ENCODE measurements around the gene ERCC6L2. TPM values are rescaled to one million over a fixed set of nuclear protein-coding genes. Genes with fewer than 3 reads are reported as not detected.

The ERCC6L2 gene
- polyA plus RNA-seq, 1 of the 3 experiments (the other 2 are of a cell fraction), result 10.0 TPM

DNA sequence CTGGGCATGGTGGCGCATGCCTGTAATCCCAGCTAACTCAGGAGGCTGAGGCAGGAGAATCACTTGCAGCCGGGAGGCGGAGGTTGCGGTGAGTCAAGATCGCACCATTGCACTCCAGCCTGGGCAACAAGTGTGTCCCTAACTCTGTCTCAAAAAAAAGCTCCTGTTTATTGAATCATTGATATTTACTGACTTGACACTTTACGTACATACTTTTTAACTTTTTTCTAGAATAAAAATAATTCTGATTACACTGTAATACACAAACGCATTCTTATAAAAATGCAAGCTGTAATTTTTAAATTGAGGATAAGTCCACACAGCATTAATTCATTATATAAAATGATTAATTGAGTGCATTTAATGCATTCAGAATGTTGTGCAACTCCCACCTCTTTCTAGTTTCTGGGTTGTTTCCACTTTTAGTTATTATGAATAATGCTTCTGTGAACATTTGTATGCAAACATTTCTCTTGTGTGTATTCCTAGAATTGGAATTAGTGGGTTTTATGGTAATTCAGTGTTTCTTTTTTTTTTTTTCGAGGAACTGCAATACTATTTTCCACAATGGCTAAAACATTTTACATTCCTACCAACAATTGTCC lies 15.7 kb downstream of the ERCC6L2 start:
- H2AFZ ChIP-seq (ENCODE audit: low read depth), result no peak overlapping the region
- H3K9me3 ChIP-seq, result peaks cover 8% of the 10 kb centered on the region; the same call in 1 of the 2 replicates
- peaks cover 20% of the 10 kb centered on the region for H3F3A ChIP-seq (replicated peaks; ENCODE audit: insufficient read depth)
- ChIA-PET POLR2A (no interaction called here), CTCF (interaction anchor here (1.3 kb wide), 1 partner anchor 18 kb away, joined by 7 read pairs; no protein-coding TSS in a partner anchor)
- H3K27ac ChIP-seq (ENCODE audit: low read depth in 2 of 2, low read length in 1 of 2), result no peak overlapping the region
- H3K9ac ChIP-seq, result no peak overlapping the region
- TF ChIP-seq, protein P1, sequence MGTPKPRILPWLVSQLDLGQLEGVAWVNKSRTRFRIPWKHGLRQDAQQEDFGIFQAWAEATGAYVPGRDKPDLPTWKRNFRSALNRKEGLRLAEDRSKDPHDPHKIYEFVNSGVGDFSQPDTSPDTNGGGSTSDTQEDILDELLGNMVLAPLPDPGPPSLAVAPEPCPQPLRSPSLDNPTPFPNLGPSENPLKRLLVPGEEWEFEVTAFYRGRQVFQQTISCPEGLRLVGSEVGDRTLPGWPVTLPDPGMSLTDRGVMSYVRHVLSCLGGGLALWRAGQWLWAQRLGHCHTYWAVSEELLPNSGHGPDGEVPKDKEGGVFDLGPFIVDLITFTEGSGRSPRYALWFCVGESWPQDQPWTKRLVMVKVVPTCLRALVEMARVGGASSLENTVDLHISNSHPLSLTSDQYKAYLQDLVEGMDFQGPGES (IDR thresholded peaks at IDR 0.05; ENCODE audit: low read depth, low read length), result no peak
- no peak for TF ChIP-seq EP300 (IDR thresholded peaks at IDR 0.05; ENCODE audit: borderline replicate concordance in 1 of 2, low read depth in 1 of 2, low read length in 1 of 2)
- TF ChIP-seq FOXJ3 (CRISPR knock-in tag; IDR thresholded peaks at IDR 0.05), result no peak
- no peak for TF ChIP-seq RAD21 (IDR thresholded peaks at IDR 0.05; ENCODE audit: low read length)
- no peak for TF ChIP-seq GATA2 (CRISPR knock-in tag; IDR thresholded peaks at IDR 0.05)
- TF ChIP-seq YY1 (IDR thresholded peaks at IDR 0.05; ENCODE audit: low read depth), result no peak
- TF ChIP-seq JUND (IDR thresholded peaks at IDR 0.05), result no peak
- no peak for TF ChIP-seq CHD2 (IDR thresholded peaks at IDR 0.05; ENCODE audit: low read length, partially characterized antibody)
- no peak for DNase-seq
- H3K27me3 ChIP-seq (ENCODE audit: insufficient read depth), result no peaks in the 10 kb centered on the region
- H4K20me1 ChIP-seq (ENCODE audit: insufficient read depth), result no peaks in the 10 kb centered on the region
- no peak overlapping the region for H3K4me2 ChIP-seq
- no peaks in the 10 kb centered on the region; a peak in 1 of 4 replicates for H3K4me1 ChIP-seq (ENCODE audit: control insufficient read depth in 1 of 2, insufficient read depth in 2 of 2, low read depth in 1 of 2, low read length in 1 of 2)
- H3K9me2 ChIP-seq, result no peaks in the 10 kb centered on the region
- peaks cover 13 to 68% of the 10 kb centered on the region in 2 experiments for H3K36me3 ChIP-seq (replicated peaks in 1 of 2; ENCODE audit: control insufficient read depth in 1 of 2, insufficient read depth in 2 of 2, low read length in 1 of 2)
- H3K4me3 ChIP-seq (ENCODE audit: low read depth in 2 of 2, low read length in 1 of 2), result no peak overlapping the region
- peaks cover 84% of the 10 kb centered on the region for H3K79me2 ChIP-seq (ENCODE audit: insufficient read depth)
- WGBS (ENCODE audit: low lambda C conversion rate), result 98% methylated on average over 8 of the region's 8 CpGs

DNA sequence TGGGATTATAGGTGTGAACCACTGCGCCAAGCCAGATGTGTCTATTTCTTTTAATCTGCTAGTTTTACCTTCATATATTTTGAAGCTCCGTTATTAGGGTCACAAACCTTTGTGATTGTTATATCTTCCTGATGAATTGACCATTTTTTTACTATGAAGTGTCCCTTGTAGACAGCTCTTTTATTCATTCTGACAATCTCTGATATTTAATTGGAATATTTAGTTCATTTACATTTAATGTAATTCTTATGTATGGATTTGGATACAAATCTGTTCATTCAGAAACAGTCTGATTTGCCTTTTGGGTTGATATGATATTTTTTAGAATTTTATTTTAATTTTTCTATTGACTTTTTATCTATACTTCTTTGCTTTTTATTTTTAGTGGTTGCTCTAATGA lies 17.2 kb downstream of the ERCC6L2 start:
- POLR2A ChIA-PET, result no interaction called here
- CTCF ChIA-PET, result no interaction called here
- WGBS (ENCODE audit: low lambda C conversion rate), result 95% methylated on average over 2 of the region's 2 CpGs

More for the DNA sequence above, 17.2 kb downstream of the ERCC6L2 start:
- TF ChIP-seq FOXM1 (IDR thresholded peaks at IDR 0.05; ENCODE audit: low read depth) (no peak), RCOR1 (IDR thresholded peaks at IDR 0.05; ENCODE audit: low read length) (no peak), CHD2 (IDR thresholded peaks at IDR 0.05; ENCODE audit: low read length, partially characterized antibody) (no peak)
- TF ChIP-seq, protein P1 (IDR thresholded peaks at IDR 0.05; ENCODE audit: low read depth, low read length), result no peak
- TF ChIP-seq, protein P2, sequence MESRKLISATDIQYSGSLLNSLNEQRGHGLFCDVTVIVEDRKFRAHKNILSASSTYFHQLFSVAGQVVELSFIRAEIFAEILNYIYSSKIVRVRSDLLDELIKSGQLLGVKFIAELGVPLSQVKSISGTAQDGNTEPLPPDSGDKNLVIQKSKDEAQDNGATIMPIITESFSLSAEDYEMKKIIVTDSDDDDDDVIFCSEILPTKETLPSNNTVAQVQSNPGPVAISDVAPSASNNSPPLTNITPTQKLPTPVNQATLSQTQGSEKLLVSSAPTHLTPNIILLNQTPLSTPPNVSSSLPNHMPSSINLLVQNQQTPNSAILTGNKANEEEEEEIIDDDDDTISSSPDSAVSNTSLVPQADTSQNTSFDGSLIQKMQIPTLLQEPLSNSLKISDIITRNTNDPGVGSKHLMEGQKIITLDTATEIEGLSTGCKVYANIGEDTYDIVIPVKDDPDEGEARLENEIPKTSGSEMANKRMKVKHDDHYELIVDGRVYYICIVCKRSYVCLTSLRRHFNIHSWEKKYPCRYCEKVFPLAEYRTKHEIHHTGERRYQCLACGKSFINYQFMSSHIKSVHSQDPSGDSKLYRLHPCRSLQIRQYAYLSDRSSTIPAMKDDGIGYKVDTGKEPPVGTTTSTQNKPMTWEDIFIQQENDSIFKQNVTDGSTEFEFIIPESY (IDR thresholded peaks at IDR 0.05; ENCODE audit: borderline replicate concordance, low read depth), result no peak
- TF ChIP-seq, protein P3, sequence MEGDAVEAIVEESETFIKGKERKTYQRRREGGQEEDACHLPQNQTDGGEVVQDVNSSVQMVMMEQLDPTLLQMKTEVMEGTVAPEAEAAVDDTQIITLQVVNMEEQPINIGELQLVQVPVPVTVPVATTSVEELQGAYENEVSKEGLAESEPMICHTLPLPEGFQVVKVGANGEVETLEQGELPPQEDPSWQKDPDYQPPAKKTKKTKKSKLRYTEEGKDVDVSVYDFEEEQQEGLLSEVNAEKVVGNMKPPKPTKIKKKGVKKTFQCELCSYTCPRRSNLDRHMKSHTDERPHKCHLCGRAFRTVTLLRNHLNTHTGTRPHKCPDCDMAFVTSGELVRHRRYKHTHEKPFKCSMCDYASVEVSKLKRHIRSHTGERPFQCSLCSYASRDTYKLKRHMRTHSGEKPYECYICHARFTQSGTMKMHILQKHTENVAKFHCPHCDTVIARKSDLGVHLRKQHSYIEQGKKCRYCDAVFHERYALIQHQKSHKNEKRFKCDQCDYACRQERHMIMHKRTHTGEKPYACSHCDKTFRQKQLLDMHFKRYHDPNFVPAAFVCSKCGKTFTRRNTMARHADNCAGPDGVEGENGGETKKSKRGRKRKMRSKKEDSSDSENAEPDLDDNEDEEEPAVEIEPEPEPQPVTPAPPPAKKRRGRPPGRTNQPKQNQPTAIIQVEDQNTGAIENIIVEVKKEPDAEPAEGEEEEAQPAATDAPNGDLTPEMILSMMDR (IDR thresholded peaks at IDR 0.05), result no peak
- Histone ChIP-seq H3K79me2 (ENCODE audit: insufficient read depth) (peaks cover 98% of the 10 kb centered on the region), H3K9me3 (peaks cover 8% of the 10 kb centered on the region; the same call in 1 of the 2 replicates), H3K27ac (ENCODE audit: low read depth in 2 of 2, low read length in 1 of 2) (no peak overlapping the region), H3K4me3 (ENCODE audit: low read depth in 2 of 2, low read length in 1 of 2) (no peak overlapping the region), H2AFZ (ENCODE audit: low read depth) (no peak overlapping the region), H3K9ac (no peak overlapping the region), H4K20me1 (ENCODE audit: insufficient read depth) (no peaks in the 10 kb centered on the region), H3K4me1 (ENCODE audit: control insufficient read depth in 1 of 2, insufficient read depth in 2 of 2, low read depth in 1 of 2, low read length in 1 of 2) (no peaks in the 10 kb centered on the region), H3F3A (replicated peaks; ENCODE audit: insufficient read depth) (peaks cover 20% of the 10 kb centered on the region), H3K36me3 (replicated peaks in 1 of 2; ENCODE audit: control insufficient read depth in 1 of 2, insufficient read depth in 2 of 2, low read length in 1 of 2) (peaks cover 7 to 64% of the 10 kb centered on the region in 2 experiments), H3K27me3 (ENCODE audit: insufficient read depth) (no peaks in the 10 kb centered on the region), H3K4me2 (no peak overlapping the region), H3K9me2 (no peaks in the 10 kb centered on the region)
- no peak for DNase-seq

Measured in SK-N-SH (cell line).